Panc1 (cell line): ENCODE results near the gene RAC2. TPM values are rescaled to one million over a fixed set of nuclear protein-coding genes. Genes with fewer than 3 reads are reported as not detected.

ENCODE experiments used
- ATAC-seq: fragments of 200-7000 bp; cut with Tn5 transposase; 2 replicates; pipeline ENCODE4 v1.9.1; 2020; ENCODE audit warnings: mild to moderate bottlenecking, moderate library complexity
- BruUV-seq: library from RNA; stranded (reverse); fragments of 400-500 nt; replicated peaks from 2 replicates; lab custom pipeline; 2021; lab: Mats Ljungman, UMichigan
- CTCF ChIA-PET: fragments of 300-600 bp; sonication (Branson Sonifier 250); formaldehyde crosslinking; loops from one replicate; lab custom pipeline; 2022; ENCODE audit warnings: antibody characterized with exemption; lab: Charles Lee
- POLR2A ChIA-PET: fragments of 300-600 bp; sonication (Branson Sonifier 250); formaldehyde crosslinking; loops from one replicate; lab custom pipeline; 2022; ENCODE audit warnings: antibody characterized with exemption; lab: Charles Lee
- DNase-seq: peaks from one replicate; pipeline ENCODE4 v3.0.0-alpha.2; 2010; ENCODE audit warnings: low read depth, low spot score
- H3K27ac ChIP-seq: 2 replicates; pipeline ENCODE4 v1.5.1; 2011; ENCODE audit warnings: mild to moderate bottlenecking, low read length, inconsistent platforms
- H3K27me3 ChIP-seq: fragments of 200-500 bp; sonication (Bioruptor generic); 2 replicates; pipeline ENCODE4 v1.6.0; 2014; ENCODE audit warnings: low read length, inconsistent platforms; ENCODE audit not compliant: control insufficient read depth, insufficient read depth
- H3K36me3 ChIP-seq: fragments of 200-500 bp; sonication (Bioruptor generic); 2 replicates; pipeline ENCODE4 v1.5.1; 2014; ENCODE audit warnings: inconsistent platforms, mild to moderate bottlenecking, low read length, moderate library complexity; ENCODE audit not compliant: control insufficient read depth, insufficient read depth
- H3K4me1 ChIP-seq: 2 replicates; pipeline ENCODE4 v1.5.1; 2011; ENCODE audit warnings: inconsistent platforms, mild to moderate bottlenecking, low read length, moderate library complexity; ENCODE audit not compliant: control insufficient read depth, insufficient read depth
- H3K4me3 ChIP-seq, 2 experiments: 2 replicates each; pipeline ENCODE4 v1.5.1; 2011 to 2012; ENCODE audit warnings: low read depth in 2 of 2, low read length in 2 of 2, mild to moderate bottlenecking in 2 of 2, inconsistent platforms in 1 of 2, moderate library complexity in 1 of 2
- H3K9me3 ChIP-seq: fragments of 200-500 bp; sonication (Bioruptor generic); 2 replicates; pipeline ENCODE4 v1.5.1; 2014; ENCODE audit warnings: low read depth, mild to moderate bottlenecking, inconsistent platforms, low read length, moderate library complexity; ENCODE audit not compliant: control insufficient read depth, insufficient read depth
- POLR2AphosphoS5 ChIP-seq: IDR thresholded peaks from 2 replicates; pipeline ENCODE4 v1.6.1; 2012; ENCODE audit warnings: mild to moderate bottlenecking, low read depth, low read length, moderate library complexity
- SIN3A ChIP-seq: IDR thresholded peaks from 2 replicates; pipeline ENCODE4 v1.6.1; 2012; ENCODE audit warnings: low read depth, mild to moderate bottlenecking, low read length, moderate library complexity, borderline replicate concordance; ENCODE audit not compliant: insufficient read depth
- TCF7L2 ChIP-seq: IDR thresholded peaks from 2 replicates; pipeline ENCODE4 v1.6.1; 2011; ENCODE audit warnings: mild to moderate bottlenecking, low read depth, low read length, inconsistent platforms
- in situ Hi-C: cut with HindIII; loops from 2 replicates; pipeline ENCODE4 v1.10.0; 2016; ENCODE audit warnings: low sequenced_read_pairs, low pct_unique_long_range_greater_than_20kb
- intact Hi-C: fragments of 100-400 bp; cut with micrococcal nuclease; formaldehyde crosslinking; loops from one replicate; pipeline ENCODE4 v1.10.0; 2022; ENCODE audit not compliant: unreplicated experiment
- total RNA-seq: library from RNA; stranded (reverse); gene quantifications from one replicate; pipeline ENCODE4 v1.2.1, GENCODE V29; 2021; ENCODE audit not compliant: unreplicated experiment
- TF ChIP-seq, protein P1 (sequence below), 2 experiments: IDR thresholded peaks; 2 replicates each; pipeline ENCODE4 v1.6.1; 2011 to 2012; ENCODE audit warnings: low read depth in 2 of 2, control low read depth in 1 of 2, low read length in 1 of 2, mild to moderate bottlenecking in 1 of 2, moderate library complexity in 1 of 2; ENCODE audit not compliant: insufficient read depth in 1 of 2
- TF ChIP-seq, protein P2 (sequence below): fragments of 450-650 bp; IDR thresholded peaks from 2 replicates; pipeline ENCODE4 v1.5.1; 2017; ENCODE audit warnings: mild to moderate bottlenecking

The RAC2 gene
- total RNA-seq, 1 experiment from 2014 or later: 1.5 TPM

DNA sequence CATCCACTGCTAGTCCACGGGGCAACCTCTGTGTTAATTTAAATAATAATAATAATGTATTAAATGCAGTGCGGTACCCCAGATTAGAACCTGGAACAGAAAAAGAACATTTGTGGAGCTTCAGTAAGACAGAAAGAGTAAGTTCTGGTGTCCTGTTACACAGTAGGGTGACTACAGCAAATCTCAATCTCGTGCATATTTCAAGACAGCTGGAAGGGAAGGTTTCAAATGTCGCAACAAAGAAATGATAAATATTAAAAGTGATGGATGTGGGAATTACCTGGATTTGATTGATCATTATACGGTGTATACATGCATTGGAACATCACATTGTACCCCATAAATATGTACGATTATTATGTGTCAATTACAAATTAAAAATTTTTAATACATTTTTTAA lies 1.7 kb upstream of the RAC2 start:
- H3K4me1 ChIP-seq: peaks cover 4% of the 10 kb centered on the region; the same call in 1 of the 2 replicates
- intact Hi-C loops (no loop called here), in situ Hi-C loops (no loop called here)
- TF ChIP-seq, protein P1, sequence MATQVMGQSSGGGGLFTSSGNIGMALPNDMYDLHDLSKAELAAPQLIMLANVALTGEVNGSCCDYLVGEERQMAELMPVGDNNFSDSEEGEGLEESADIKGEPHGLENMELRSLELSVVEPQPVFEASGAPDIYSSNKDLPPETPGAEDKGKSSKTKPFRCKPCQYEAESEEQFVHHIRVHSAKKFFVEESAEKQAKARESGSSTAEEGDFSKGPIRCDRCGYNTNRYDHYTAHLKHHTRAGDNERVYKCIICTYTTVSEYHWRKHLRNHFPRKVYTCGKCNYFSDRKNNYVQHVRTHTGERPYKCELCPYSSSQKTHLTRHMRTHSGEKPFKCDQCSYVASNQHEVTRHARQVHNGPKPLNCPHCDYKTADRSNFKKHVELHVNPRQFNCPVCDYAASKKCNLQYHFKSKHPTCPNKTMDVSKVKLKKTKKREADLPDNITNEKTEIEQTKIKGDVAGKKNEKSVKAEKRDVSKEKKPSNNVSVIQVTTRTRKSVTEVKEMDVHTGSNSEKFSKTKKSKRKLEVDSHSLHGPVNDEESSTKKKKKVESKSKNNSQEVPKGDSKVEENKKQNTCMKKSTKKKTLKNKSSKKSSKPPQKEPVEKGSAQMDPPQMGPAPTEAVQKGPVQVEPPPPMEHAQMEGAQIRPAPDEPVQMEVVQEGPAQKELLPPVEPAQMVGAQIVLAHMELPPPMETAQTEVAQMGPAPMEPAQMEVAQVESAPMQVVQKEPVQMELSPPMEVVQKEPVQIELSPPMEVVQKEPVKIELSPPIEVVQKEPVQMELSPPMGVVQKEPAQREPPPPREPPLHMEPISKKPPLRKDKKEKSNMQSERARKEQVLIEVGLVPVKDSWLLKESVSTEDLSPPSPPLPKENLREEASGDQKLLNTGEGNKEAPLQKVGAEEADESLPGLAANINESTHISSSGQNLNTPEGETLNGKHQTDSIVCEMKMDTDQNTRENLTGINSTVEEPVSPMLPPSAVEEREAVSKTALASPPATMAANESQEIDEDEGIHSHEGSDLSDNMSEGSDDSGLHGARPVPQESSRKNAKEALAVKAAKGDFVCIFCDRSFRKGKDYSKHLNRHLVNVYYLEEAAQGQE (IDR thresholded peaks at IDR 0.05; ENCODE audit: insufficient read depth in 1 of 2, low read depth in 2 of 2, low read length in 1 of 2): no peak
- H3K36me3 ChIP-seq: 0 out of 2 replicates have a peak, but pooled peaks cover 2% of the 10 kb centered on the region
- ChIA-PET POLR2A (no interaction called here), CTCF (no interaction called here)
- ATAC-seq: no peak
- H3K9me3 ChIP-seq: no peaks in the 10 kb centered on the region
- no peak overlapping the region for H3K4me3 ChIP-seq
- no peaks in the 10 kb centered on the region for H3K27me3 ChIP-seq
- no TSS peak for BruUV-seq
- DNase-seq: no peak
- H3K27ac ChIP-seq: no peak overlapping the region

DNA sequence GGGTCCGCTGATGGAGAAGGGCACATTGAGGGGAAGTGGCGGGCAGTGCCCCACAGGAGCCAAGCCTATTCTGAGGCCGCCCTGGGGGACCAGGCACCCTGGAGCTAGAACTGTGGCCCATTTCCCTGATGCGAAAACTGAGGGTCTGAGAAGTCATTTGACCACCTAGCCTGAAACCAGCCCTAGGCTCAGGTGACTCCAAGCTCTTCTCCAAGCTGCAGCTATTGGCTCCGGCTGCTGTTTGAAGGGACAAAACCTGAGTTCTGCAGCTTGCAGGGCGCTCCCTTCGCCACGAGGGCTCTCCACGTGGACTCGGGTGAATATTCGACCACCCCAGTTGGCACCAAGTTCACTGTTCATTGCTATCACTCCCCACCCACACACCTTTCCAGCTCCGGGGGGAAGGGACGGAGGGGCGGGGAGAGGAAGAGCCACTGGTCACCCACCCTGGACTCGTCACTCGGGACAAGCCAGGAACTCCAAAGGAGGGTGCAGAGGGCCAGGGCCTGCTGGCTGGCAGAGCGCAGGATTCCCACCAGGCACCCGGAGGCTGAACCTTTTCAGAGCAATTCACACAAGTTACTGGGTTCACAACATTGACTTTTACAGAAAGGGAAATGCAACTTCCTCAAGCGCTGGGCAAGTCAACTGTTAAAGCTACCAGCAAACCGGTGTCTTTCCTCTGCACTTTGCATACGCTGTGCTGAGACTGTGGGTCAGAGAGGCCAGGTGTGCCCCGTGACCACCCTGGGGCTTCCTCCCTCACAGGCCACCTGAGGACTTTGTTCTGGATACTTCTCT lies 1.1 kb upstream of the RAC2 start:
- in situ Hi-C loops (no loop called here), intact Hi-C loops (no loop called here)
- no peak for ATAC-seq
- H3K36me3 ChIP-seq: 0 out of 2 replicates have a peak, but pooled peaks cover 2% of the 10 kb centered on the region
- H3K27me3 ChIP-seq: no peaks in the 10 kb centered on the region
- BruUV-seq: no TSS peak
- CTCF ChIA-PET: no interaction called here
- no peak overlapping the region for H3K4me3 ChIP-seq
- no peak overlapping the region for H3K27ac ChIP-seq
- DNase-seq: no peak
- POLR2A ChIA-PET: no interaction called here
- H3K4me1 ChIP-seq: peaks cover 4% of the 10 kb centered on the region; the same call in 1 of the 2 replicates
- TF ChIP-seq TCF7L2 (no peak), SIN3A (no peak), POLR2AphosphoS5 (no peak)
- TF ChIP-seq, protein P1 (IDR thresholded peaks at IDR 0.05; ENCODE audit: insufficient read depth in 1 of 2, low read depth in 2 of 2, low read length in 1 of 2): no peak
- TF ChIP-seq, protein P2, sequence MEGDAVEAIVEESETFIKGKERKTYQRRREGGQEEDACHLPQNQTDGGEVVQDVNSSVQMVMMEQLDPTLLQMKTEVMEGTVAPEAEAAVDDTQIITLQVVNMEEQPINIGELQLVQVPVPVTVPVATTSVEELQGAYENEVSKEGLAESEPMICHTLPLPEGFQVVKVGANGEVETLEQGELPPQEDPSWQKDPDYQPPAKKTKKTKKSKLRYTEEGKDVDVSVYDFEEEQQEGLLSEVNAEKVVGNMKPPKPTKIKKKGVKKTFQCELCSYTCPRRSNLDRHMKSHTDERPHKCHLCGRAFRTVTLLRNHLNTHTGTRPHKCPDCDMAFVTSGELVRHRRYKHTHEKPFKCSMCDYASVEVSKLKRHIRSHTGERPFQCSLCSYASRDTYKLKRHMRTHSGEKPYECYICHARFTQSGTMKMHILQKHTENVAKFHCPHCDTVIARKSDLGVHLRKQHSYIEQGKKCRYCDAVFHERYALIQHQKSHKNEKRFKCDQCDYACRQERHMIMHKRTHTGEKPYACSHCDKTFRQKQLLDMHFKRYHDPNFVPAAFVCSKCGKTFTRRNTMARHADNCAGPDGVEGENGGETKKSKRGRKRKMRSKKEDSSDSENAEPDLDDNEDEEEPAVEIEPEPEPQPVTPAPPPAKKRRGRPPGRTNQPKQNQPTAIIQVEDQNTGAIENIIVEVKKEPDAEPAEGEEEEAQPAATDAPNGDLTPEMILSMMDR: no peak
- H3K9me3 ChIP-seq: no peaks in the 10 kb centered on the region
